Tongue (tissue), 2 donors: ENCODE data around the gene ADM2. TPM values are rescaled to one million over a fixed set of nuclear protein-coding genes. Genes with fewer than 3 reads are reported as not detected.

Experiments used
- DNase-seq: peaks from one replicate; pipeline ENCODE4 v3.0.0-alpha.2; 2015
- total RNA-seq: library from RNA; depleted of rRNA; stranded (reverse); fragments of >200 nt; gene quantifications from one replicate; pipeline ENCODE4 v1.2.3, GENCODE V29; 2014

ADM2 gene
- total RNA-seq, 1 donor from 2014 or later = 0.92 TPM

DNA sequence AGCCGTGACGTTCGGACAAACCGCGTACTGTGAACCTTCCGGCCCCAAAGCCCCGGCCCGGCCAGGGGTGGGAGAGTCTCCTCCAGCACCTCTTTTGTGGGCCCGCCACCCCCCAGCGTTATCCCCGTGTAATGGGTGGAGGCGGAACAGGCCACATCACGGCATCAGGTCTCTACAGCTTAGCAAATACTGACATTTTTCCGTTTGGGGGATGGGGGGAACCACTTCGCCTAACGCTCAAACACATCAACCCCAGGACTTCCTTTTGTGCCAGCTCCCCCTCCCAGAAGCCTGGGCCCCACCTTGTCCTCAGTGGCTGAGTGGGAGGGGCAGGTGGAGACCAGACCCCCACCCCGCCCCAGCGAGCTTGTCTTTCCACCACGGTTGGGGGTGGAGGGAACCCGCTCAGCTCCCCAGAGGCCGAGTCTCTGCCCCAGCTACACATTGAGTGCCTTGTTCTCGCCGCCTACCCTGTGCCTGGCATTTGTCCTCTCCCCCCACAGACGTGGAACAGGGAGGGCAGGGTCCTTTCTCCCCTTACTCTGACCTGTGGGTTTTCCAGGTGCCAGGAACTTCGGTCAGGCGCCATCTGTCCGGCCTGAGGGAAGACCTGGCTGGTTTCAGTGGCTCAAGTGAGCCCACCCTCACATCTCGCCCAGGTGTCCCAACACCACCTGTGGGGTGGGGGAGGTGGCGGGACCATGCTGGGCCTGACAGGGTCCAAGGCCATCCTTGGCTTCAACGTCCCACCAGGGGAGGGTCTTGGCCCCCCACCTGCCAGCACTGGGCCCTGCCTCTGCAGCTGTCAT lies 36.1 kb upstream of the ADM2 start:
- peak; percentile 35 for DNase-seq

- DNase-seq = no peak
Measured at GRCh38 chr22:50445880-50446707, 35.2 kb upstream of the ADM2 start.

GRCh38 chr22:50446708-50447575 lies 34.4 kb upstream of the ADM2 start:
- no peak for DNase-seq

DNA sequence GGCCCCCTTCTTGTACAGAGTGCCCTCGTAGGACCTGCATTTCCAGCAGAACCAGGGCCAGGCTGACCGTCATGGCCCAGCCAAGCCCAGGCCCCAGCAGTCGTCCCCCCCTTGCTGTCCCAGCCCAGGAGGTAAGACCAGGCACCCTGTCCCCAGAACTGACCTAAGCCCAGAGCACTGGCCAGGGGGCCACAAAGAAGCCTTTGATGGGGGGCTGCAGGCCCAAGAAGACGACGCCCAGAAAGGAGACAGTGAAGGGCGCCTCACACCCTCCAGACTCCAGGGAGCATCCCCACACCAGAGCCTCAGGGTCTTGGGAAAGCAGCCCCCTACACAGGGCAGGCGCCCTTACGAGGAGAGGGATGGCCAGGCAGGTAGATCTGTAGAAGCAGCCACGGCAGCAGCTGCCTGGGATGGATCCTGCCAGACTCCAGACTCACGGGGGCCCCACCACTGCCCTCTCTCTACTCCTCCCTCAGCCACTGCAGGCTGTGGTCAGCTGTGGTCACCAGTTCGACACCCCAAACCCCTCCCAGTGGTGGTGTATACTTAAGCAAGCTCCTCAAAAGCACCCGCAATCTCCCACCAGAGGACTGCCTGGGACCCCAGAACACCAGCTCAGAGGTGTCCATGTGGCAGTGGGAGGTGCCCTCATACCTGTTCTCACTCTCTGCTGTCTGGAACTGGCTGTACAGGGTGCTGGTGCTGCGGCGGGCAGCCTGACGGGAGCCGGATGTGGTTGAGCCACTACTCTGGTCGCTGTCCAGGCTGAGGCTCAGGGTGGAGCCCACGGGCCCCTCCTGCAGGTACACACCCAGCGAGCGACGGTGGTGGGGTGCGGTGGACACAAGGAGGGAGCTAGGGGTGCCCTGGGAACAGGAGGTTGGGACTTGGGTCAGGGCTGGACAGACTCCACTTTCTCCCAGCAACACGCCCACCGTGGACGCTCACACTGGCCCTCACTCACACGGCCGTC lies 33.5 kb upstream of the ADM2 start:
- no peak for DNase-seq

GRCh38 chr22:50452649-50453048 lies 28.7 kb upstream of the ADM2 start:
- no peak for DNase-seq

GRCh38 chr22:50454556-50455075 lies 26.7 kb upstream of the ADM2 start:
- DNase-seq = no peak

DNA sequence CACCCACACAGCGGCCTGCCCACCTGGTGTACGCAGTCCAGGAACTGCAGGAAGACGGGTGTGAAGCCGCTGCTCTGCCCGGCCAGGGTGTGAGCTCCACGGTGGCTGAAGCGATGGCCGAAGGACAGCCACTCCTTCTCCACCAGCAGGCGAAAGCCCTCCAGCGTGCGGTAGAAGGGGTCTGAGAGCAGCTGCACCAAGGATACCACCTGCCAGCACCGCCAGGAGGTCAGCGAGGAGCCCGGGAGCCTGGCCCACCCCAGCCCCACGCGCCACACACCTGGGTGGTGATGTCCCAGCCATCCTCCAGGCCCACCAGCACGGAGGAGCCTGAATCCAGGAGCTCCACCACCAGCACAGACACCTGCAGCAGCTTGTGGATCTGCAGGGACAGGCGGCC lies 26.1 kb upstream of the ADM2 start:
- DNase-seq = no peak

DNA sequence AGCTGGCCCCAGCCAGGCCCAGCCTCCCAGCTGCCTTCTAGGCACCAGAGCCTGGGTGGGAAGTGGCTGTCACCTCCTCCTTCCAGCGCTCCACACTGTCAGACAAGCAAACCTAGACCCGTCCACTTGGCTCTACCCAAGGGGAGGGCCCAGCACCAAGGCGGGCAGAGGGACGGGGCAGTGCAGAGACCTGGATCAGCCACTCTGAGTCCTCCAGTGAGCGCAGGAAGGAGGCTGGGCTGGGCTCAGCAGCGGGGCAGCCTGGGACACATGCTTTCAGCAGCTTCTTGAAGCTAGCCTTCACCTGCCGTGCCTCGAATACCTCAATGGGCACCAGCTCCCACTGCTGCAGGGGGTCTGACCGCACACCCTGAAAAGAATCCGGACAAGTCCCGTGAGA lies 25.3 kb upstream of the ADM2 start:
- no peak for DNase-seq

DNA sequence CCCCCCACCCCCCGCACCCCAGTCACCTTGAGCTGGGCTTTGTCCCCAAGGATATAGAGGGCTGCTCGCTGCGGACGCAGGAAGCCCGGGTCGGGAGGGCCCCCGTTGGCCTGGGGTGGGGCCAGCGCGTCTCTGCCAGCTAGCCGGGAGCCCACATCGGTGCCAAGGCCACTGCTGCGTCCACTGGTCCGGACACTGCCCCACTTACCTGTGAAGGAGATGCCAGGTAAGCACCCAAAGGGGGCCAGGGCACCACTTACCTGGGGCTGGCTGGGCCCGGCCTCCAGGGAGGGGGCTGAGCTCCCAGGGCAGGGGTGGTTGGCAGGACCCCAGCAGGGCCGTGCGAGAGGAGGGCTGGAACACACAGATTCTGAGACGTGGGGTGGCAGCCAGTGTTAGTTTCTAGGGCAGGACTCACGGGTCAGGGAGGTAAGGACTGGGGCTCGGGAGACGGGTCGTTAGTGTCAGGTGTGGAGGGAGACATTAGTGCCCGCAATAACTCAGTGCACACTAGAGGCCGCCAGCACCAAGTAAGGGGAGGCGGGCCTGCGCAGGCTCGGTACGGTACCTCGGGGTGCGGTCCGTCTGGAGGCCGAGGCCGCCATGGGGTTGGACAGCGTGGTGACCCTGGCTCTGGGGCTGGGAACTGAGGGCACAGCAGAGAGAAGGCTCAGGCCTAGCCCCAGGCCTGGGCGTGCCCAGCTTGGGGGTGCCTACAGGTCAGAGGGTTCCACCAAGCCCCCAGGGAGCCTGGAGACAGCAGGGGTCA lies 24.7 kb upstream of the ADM2 start:
- DNase-seq = no peak

GRCh38 chr22:50459016-50459415 lies 22.3 kb upstream of the ADM2 start:
- DNase-seq = no peak

DNA sequence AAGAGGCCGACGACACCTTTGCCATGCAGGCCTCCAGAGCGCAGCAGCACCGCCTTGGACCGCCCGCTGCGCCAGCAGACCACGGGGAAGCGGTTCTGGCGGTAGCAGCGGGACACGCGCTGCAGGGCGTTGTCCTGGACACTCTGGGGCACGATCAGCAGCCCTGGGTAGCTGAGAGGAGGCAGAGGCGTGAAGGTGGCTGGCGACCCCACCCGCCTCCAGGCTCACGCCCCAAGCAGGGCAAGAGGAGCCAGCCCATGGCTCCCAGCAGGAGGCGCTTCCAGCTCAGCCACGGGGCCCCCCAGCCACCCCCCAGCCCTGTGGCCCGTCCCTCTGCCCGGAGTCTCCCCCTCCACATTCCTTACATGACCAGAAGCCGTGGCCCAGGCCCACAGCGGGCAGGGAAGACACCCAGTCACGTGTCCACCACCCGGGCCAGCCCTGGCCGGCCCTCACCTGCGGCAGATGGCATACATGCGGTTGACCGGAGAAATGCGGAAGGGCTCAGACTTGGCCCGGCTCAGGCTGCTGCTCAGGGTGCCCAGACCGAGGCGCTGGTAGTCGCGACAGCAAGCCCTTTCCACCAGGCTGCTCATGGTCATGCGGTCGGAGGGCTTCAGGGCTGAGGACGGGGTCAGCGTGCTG lies 21.7 kb upstream of the ADM2 start:
- DNase-seq = no peak

GRCh38 chr22:50460938-50461337 lies 20.4 kb upstream of the ADM2 start:
- peak; percentile 55 for DNase-seq

DNA sequence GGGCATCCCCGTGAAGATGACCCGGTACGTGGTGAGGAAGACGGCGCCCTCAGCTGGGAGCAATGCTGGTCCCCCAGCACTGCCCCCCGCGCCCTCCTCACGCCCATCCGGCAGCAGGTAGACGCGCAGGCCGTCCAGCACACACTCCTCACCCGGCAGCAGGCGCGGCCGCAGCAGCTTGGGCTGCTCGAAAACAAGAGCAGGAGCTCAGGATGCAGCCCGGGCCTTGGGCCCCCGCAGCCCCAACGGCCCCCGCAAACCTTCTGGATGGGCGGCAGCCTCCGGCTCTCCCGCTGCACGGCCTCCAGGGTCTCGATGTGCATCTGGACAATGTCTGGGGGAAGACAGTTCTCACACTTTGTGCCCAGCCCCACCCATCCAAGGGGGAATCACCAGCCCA lies 19.8 kb upstream of the ADM2 start:
- DNase-seq = no peak

- DNase-seq = no peak
Measured at GRCh38 chr22:50461979-50462540, 19.3 kb upstream of the ADM2 start.

DNA sequence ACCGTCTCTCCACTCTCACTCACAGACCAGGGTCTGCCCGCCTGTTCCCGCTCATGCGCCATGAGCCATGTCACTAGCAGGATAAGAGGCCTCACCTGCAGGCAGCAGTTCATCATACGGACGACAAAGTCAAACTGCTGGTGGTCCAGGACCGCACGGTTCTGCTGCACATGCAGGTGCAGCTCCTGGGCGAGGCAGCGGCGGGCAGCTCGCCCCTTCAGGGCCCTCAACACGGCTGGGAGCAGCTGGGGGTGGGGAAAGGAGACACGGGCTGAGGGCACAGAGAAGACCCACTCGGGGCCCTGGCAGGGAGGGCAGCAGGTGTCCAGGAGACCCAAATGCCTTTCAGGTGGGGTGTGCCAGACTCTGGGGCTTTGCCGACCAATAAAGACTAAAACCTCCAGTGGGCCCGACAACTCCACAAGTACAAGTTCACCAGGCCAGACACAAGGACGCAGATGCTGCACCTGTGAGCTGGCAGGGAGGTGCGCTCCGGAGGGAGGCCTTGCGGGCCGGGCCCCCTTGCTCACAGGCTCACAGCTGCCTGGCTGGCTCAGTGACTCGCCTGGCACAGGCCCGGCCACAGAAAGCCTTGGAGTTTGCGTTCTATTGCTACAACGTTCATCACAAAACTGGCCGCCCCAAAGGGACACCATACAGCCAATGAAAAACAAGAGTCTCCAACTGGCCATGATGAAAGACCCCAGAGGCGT lies 18.0 kb upstream of the ADM2 start:
- no peak for DNase-seq

GRCh38 chr22:50464451-50464850 lies 16.9 kb upstream of the ADM2 start:
- no peak for DNase-seq

DNA sequence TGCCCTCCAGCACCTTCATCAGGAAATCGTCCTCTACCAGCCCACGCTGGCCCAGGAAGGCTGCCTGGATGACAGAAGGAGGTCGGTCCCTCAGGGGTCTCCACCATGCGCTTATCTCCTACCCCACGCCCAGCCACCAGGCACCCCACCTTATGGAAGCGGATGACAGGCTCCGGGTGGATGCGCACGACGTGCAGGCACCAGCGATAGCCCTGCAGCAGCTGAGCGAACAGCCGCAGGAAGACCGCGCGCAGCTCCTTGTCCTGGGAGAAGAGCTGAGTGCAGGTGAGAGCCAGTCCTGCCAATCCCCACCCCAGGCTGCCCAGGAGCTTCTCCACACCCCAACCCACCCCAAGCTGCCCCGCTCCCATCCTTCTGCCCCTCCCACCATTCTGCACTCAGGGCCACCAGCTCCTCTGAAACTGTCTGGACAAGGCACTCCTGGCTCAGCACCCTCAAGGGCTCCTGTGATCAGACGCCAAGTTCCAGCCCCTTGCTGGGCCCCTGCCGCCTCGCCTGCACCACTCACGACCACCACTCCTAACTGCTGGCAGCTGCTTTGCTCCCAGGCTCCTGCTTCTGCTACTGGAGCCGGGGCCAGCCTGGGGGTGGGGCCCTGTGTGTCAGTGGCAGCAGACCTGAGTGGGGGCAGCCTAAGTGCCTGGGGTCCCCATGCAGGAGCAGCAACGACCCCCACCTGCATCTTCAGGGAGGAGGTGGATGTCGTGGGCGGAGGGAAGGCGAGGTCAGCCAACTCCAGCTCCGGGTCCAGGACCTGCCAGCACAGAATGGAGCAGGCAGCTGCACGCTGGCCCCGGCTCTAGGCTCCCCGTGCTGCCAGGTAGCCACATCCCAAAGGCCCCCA lies 16.0 kb upstream of the ADM2 start:
- DNase-seq = no peak

- DNase-seq = no peak
Measured at GRCh38 chr22:50467341-50467740, 14.0 kb upstream of the ADM2 start.
